K562 (cell line): ENCODE results near the gene ELL3. TPM values are rescaled to one million over a fixed set of nuclear protein-coding genes. Genes with fewer than 3 reads are reported as not detected.

Experiments
- ATF7 ChIP-seq: fragments of 450-650 bp; IDR thresholded peaks from 2 replicates; pipeline ENCODE4 v1.7.1; 2014; ENCODE audit warnings: mild to moderate bottlenecking, moderate library complexity
- CBX3 ChIP-seq, 2 experiments: IDR thresholded peaks; 1 replicate in 1 of 2; 2 replicates in 1 of 2; pipeline ENCODE4 v1.6.1; 2012; ENCODE audit warnings: inconsistent platforms in 2 of 2, low read length in 2 of 2, borderline replicate concordance in 1 of 2, control low read depth in 1 of 2
- COPS2 ChIP-seq: fragments of 450-650 bp; conservative IDR thresholded peaks from 2 replicates; pipeline ENCODE4 v1.6.1; 2016; ENCODE audit warnings: mild to moderate bottlenecking, moderate library complexity
- CREB3L1 ChIP-seq: fragments of 450-650 bp; IDR thresholded peaks from 2 replicates; pipeline ENCODE4 v1.6.1; 2014; ENCODE audit warnings: low read depth, mild to moderate bottlenecking, moderate library complexity, borderline replicate concordance
- DDX20 ChIP-seq: fragments of 450-650 bp; IDR thresholded peaks from 2 replicates; pipeline ENCODE4 v1.6.1; 2016; ENCODE audit warnings: missing genetic modification characterization, low read depth, mild to moderate bottlenecking, missing compliant biosample characterization, moderate library complexity
- E4F1 ChIP-seq: fragments of 250-450 bp; sonication (Bioruptor Pico); IDR thresholded peaks from 2 replicates; pipeline ENCODE4 v1.5.0; 2021; ENCODE audit warnings: mild to moderate bottlenecking, borderline replicate concordance
- ERF ChIP-seq: fragments of 450-650 bp; formaldehyde crosslinking; IDR thresholded peaks from 2 replicates; pipeline ENCODE4 v1.4.0; 2020; ENCODE audit warnings: mild to moderate bottlenecking, mixed read lengths
- ETS2 ChIP-seq: IDR thresholded peaks from 2 replicates; pipeline ENCODE4 v1.6.1; 2016; ENCODE audit warnings: borderline replicate concordance, missing genetic modification characterization, mild to moderate bottlenecking, moderate library complexity, missing compliant biosample characterization; ENCODE audit not compliant: poor library complexity, severe bottlenecking
- ETV5 ChIP-seq: sonication (generic); formaldehyde crosslinking; IDR thresholded peaks from 2 replicates; pipeline ENCODE4 v1.4.0; 2020; ENCODE audit warnings: low read depth, mild to moderate bottlenecking, missing genetic modification reagents
- LCOR ChIP-seq: sonication (generic); formaldehyde crosslinking; IDR thresholded peaks from 2 replicates; pipeline ENCODE4 v1.8.0; 2022; ENCODE audit warnings: mild to moderate bottlenecking, missing genetic modification reagents
- MAFF ChIP-seq: IDR thresholded peaks from 2 replicates; pipeline ENCODE4 v1.6.1; 2012; ENCODE audit warnings: low read length, improper control_type of control experiment
- MTA2 ChIP-seq: fragments of 450-650 bp; IDR thresholded peaks from 2 replicates; pipeline ENCODE4 v1.6.1; 2016; ENCODE audit warnings: low read depth
- PRMT5 ChIP-seq: sonication (generic); formaldehyde crosslinking; IDR thresholded peaks from 2 replicates; pipeline ENCODE4 v1.5.0; 2020; ENCODE audit warnings: missing genetic modification reagents
- SRSF1 ChIP-seq: fragments of 200-400 bp; formaldehyde crosslinking; IDR thresholded peaks from 2 replicates; pipeline ENCODE4 v1.6.1; 2017; ENCODE audit warnings: mild to moderate bottlenecking, low read depth, low read length, moderate library complexity
- TAF15 ChIP-seq: fragments of 200-400 bp; formaldehyde crosslinking; IDR thresholded peaks from 2 replicates; pipeline ENCODE4 v1.6.1; 2017; ENCODE audit warnings: mild to moderate bottlenecking, low read depth, low read length, moderate library complexity
- XRCC3 ChIP-seq: fragments of 450-650 bp; IDR thresholded peaks from 2 replicates; pipeline ENCODE4 v1.6.1; 2017; ENCODE audit warnings: mild to moderate bottlenecking, moderate library complexity
- ZBTB7A ChIP-seq: IDR thresholded peaks from 2 replicates; pipeline ENCODE4 v1.6.1; 2011; ENCODE audit warnings: low read depth, mild to moderate bottlenecking, low read length, moderate library complexity, borderline replicate concordance; ENCODE audit not compliant: control insufficient read depth
- ZNF140 ChIP-seq: fragments of 250-450 bp; sonication (Bioruptor Pico); IDR thresholded peaks from 2 replicates; pipeline ENCODE4 v1.8.0; 2021; ENCODE audit warnings: moderate library complexity, mild to moderate bottlenecking, inconsistent platforms
- ZNF174 ChIP-seq: fragments of 250-450 bp; sonication (Bioruptor Pico); IDR thresholded peaks from 2 replicates; pipeline ENCODE4 v1.4.0; 2020; ENCODE audit warnings: mild to moderate bottlenecking
- ZNF23 ChIP-seq: fragments of 250-450 bp; sonication (Bioruptor Pico); IDR thresholded peaks from 2 replicates; pipeline ENCODE4 v1.4.0; 2020; ENCODE audit warnings: mild to moderate bottlenecking
- ZNF436 ChIP-seq: fragments of 250-450, 450-650 bp; sonication (Bioruptor Pico); formaldehyde crosslinking; IDR thresholded peaks from 2 replicates; pipeline ENCODE4 v1.7.0; 2020; ENCODE audit warnings: mild to moderate bottlenecking
- ZNF589 ChIP-seq: fragments of 200-800 bp; sonication (Bioruptor generic); IDR thresholded peaks from 2 replicates; pipeline ENCODE4 v1.6.1; 2016; ENCODE audit warnings: low read depth, missing genetic modification characterization, missing compliant biosample characterization
- ZNF699 ChIP-seq: fragments of 250-450 bp; sonication (Bioruptor Pico); IDR thresholded peaks from 2 replicates; pipeline ENCODE4 v1.8.0; 2021; ENCODE audit warnings: mild to moderate bottlenecking, moderate library complexity; ENCODE audit not compliant: insufficient replicate concordance
- polyA plus RNA-seq, 8 experiments: library from polyadenylated mRNA; depleted of rRNA in 4 of 8; stranded (reverse) in 5 of 8; unstranded in 3 of 8; fragments of >200 nt; fragmentation: Nextera tagmentation in 2 of 8; fragmentation: Illumina TruSeq in 1 of 8; extraction: Ambion mirVana in 2 of 8; extraction: Trizol in 1 of 8; gene quantifications; 2 replicates each; pipeline versions ENCODE4 v1.2.1 to v1.2.3, GENCODE V29; 2011 to 2014; ENCODE audit warnings: inconsistent platforms in 1 of 8, missing spikeins in 1 of 8
- total RNA-seq, 7 experiments: library from RNA; depleted of rRNA in 6 of 7; stranded (reverse); fragments of >200 nt in 6 of 7; fragmentation: Illumina TruSeq in 2 of 7; extraction: Trizol in 2 of 7; gene quantifications; 2 replicates each; pipeline versions ENCODE4 v1.2.1 to v1.2.3, GENCODE V29; 2011 to 2021; ENCODE audit warnings: low replicate concordance in 1 of 7
- TF ChIP-seq, protein P1 (sequence below): sonication (generic); formaldehyde crosslinking; IDR thresholded peaks from 2 replicates; pipeline ENCODE4 v1.8.1; 2023; ENCODE audit warnings: mild to moderate bottlenecking, missing genetic modification reagents, moderate library complexity

Gene ELL3
- total and polyA plus RNA-seq, 9 of the 15 experiments (the other 6 are each of a cell fraction or from before 2014, with no cell fraction given): 0.80 to 5.2 (median 2.6) TPM

DNA sequence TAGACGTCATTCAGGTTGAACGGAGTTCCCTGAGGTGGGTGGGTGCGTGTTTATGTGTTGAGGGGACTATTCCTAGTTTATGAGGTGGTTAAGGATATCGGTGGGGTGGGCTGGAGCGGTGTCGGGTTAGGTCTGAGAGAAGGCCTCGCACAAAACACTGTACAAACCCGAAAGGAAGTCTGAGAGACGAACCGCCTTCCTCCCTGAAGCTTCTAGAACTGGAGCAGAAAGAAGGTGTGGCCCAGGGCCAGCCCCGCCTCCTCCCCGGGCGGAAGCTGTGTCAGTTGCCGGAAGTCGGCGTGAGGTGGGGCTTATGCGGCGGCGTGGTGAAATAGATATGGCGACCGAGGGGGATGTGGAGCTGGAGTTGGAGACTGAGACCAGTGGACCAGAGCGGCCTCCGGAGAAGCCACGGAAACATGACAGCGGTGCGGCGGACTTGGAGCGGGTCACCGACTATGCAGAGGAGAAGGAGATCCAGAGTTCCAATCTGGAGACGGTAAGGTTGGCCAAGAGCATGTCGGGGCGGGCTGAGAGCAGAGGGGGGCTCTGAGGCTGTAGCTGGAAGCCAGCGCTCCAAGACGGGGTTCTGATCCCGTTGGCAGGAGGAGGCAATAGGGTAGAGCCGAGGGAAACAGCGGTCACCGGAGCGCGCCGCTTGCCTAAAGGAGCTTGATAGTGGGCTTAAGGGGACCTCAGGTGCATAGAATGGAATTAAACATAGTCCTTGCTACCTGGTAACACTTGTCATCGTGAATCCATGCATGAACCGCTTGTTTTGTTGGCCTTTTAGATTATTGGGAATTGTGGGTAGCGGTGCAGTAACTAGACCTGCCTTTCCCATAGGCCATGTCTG lies 23.7 kb upstream of the ELL3 start, which contains the start of gene HYPK (continued):
- TF ChIP-seq ETS2 (tag) (no peak), ERF (no peak), XRCC3 (no peak), CBX3 (IDR thresholded peaks at IDR 0.05; ENCODE audit: borderline replicate concordance in 1 of 2, low read length in 2 of 2) (no peak), E4F1 (no peak), ZNF140 (CRISPR knock-in tag) (no peak), TAF15 (no peak), PRMT5 (CRISPR knock-in tag) (no peak), COPS2 (no peak), MTA2 (no peak), CREB3L1 (peak; percentile 52; the same call in 1 of the 2 replicates), SRSF1 (no peak), ZNF23 (CRISPR knock-in tag) (no peak), ZNF174 (CRISPR knock-in tag) (no peak), LCOR (no peak), ZNF436 (CRISPR knock-in tag) (no peak), ZNF589 (CRISPR knock-in tag) (no peak), ZBTB7A (no peak), DDX20 (no peak), ATF7 (peak; percentile 57), ETV5 (CRISPR knock-in tag) (peak; percentile 81; the same call in 1 of the 2 replicates), ZNF699 (CRISPR knock-in tag) (no peak), MAFF (no peak)
- TF ChIP-seq, protein P1, sequence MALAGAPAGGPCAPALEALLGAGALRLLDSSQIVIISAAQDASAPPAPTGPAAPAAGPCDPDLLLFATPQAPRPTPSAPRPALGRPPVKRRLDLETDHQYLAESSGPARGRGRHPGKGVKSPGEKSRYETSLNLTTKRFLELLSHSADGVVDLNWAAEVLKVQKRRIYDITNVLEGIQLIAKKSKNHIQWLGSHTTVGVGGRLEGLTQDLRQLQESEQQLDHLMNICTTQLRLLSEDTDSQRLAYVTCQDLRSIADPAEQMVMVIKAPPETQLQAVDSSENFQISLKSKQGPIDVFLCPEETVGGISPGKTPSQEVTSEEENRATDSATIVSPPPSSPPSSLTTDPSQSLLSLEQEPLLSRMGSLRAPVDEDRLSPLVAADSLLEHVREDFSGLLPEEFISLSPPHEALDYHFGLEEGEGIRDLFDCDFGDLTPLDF (CRISPR knock-in tag): no peak
